Esophagus squamous epithelium (tissue), 4 donors: ENCODE results near the gene LRP5.

ENCODE experiments used
- CTCF ChIP-seq, 6 experiments: fragments of 450-650 bp in 4 of 6; fragments of 200-600 bp in 2 of 6; sonication (generic) in 2 of 6; IDR thresholded peaks; one replicate each; pipeline ENCODE4 v1.5.1; 2016 to 2019; ENCODE audit warnings: antibody characterized with exemption in 6 of 6, mild to moderate bottlenecking in 4 of 6, moderate library complexity in 4 of 6
- POLR2A ChIP-seq, 4 donors: fragments of 450-650 bp; IDR thresholded peaks; one replicate each; pipeline ENCODE4 v1.6.1; 2017; ENCODE audit warnings: antibody characterized with exemption in 4 of 4, mild to moderate bottlenecking in 4 of 4, moderate library complexity in 3 of 4

- TF ChIP-seq CTCF (IDR thresholded peaks at IDR 0.05), result no peak
- no peak for TF ChIP-seq POLR2A (IDR thresholded peaks at IDR 0.05)
These were observed 25.0 kb downstream of the LRP5 start for GRCh38 chr11:68337399-68337835.
